SK-N-DZ (cell line): ENCODE data around the gene SRC.

Experiments
- DNase-seq: peaks from one replicate; pipeline ENCODE4 v3.0.0-alpha.2; 2015; ENCODE audit warnings: low spot score

The SRC gene

DNA sequence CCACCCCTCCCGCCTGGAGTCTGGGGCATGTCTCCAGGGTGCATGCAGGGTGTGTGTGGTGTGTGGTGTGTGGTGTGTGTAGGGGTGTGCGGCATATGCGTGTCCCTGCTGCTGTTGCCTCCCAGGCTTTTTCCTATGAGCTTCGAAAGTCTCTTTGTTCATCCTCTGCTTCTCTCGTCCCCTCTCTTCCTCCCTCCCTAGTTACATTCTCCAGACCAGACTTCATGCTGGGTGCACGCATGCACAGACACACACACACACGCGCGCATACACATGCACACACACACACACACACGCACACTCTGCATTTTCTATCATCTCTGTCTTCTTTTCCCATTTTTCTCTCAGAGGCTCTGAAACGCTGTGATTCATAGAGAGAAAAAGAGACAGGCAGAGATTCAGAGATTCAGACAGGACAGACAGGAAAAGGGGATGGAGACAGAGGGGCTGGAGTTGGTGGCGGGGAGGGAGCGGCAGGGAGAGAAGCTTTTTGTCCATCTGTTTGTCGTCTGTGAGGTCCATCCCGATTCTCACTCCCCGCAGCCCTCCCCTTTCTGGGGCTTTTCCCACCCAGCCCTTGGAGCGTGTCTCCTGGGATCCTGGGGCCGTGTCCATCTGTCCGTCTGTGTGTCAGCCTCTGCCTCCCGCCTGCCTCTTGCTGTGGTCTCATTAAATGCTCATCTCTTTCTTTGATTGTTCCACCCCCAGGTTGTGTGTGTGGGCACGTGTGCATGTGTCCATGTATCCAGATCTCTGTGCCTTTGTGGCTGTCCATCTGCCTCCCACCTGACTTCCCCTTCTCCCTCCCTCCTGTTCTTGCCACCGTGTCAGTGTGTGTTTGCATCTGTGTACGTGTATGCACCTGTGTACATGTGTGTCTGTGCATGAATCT is 62.6 kb downstream of the SRC start:
- no peak for DNase-seq

DNA sequence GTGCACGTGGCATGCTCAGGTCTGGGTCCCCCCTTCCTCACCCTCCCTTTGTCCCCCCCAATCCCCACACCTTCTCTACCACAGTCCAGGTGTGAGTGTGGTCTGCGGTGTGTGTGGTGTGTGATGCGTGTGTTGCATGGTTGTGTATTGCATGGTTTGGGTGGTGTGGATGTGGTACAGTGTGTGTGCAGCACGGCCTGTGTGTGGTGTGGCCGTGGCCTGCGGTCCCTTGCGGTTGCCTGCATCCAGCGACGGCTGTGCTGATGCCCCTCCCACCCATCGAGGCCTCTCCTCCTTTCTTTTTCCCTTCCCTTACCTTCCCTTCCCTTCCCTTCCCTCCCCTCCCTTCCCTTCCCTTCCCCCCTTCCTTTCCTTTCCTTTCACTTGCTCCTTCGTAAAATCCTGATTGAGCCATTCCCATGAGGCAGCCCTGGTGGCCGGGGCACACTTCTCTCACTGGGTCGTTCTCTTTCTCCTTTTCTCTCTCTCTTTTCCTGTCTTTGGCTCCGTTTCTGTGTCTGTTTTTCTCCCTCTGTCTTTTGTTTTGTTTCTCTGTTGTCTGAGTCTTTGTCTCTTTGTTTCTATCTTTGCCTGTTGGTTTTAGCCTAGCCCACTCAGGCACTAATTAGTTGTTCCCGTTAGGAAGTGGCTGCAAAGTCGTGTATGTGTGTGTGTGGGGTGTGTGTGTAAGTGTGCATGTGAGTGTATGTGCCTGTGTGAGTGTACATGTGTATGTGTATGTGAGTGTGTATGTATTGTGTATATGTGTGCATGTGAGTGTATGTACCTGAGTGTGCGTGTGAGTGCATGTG is 65.7 kb downstream of the SRC start:
- DNase-seq, result peak; percentile 73

DNA sequence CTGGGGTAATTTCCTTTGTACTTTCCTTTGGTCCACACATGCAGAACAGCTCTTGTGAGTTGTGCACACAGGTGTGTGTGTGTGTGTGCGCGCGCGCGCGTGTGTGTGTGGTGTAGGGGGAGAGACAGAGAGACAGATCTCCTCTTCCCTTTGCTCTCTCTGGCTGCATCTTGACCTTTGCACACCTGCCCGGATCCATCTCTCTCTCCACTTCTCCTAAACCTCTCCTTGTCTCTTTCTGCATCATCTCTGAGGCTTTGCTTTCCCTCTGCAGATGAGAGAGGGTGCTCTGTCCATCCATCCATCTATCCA is 67.0 kb downstream of the SRC start:
- no peak for DNase-seq

DNA sequence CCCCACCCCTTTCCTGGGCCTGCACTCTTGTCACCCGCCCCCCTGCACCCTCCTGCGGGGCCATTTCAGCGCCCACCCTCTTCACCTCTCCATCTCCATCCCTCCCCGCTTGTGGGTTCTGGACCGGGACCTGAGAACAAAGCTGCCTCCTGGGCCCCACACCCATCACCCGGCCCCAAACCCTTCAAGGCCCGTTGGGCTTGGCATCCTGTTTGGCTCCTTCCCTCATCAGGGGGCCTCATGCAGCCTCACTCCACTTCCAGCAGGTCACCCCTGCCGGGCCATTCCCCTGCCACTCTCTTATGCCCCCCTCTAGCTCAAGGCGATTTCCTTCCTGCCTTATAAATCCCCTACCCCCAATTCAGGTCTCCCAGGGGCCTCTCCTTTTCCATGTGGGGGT is 67.4 kb downstream of the SRC start:
- DNase-seq, result no peak

DNA sequence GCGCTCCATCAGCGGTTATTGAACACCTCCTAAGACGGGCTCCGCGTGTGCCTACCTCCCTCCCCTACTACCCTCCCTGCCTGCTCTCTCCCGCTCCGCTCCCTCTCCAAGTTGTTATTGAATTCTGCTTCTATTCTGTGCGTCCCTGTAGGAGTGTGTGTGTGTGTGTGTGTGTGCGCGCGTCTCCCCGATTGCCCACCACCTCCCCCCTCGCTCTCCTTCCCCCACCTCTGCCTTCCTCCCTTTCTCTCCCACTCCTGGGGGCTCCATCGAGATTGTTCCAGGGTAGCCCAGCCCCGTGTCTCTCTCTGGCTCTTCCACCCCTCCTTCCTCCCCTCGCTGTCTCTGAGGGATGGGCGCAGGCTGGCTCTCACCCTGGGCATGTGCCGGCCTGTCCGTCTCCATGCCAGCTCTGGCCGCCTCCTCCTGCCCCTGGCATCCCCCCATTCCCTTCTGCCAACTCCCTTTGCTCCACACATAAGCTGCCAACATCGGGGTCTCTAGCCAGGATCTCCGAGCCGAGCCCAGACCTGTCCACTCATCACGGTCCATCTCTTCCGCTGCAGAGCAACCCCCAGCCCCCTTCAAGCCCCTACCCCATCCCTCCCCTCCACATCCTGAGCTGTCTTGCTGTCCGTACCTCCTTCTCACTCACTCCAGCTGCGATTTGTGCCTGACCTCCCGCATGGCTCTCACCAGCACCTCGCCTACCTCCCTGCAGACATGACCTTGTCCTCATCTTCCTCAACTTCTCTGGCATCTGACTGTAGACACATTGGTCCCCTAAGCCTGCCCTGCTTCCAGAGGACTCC is 68.5 kb downstream of the SRC start:
- no peak for DNase-seq

DNA sequence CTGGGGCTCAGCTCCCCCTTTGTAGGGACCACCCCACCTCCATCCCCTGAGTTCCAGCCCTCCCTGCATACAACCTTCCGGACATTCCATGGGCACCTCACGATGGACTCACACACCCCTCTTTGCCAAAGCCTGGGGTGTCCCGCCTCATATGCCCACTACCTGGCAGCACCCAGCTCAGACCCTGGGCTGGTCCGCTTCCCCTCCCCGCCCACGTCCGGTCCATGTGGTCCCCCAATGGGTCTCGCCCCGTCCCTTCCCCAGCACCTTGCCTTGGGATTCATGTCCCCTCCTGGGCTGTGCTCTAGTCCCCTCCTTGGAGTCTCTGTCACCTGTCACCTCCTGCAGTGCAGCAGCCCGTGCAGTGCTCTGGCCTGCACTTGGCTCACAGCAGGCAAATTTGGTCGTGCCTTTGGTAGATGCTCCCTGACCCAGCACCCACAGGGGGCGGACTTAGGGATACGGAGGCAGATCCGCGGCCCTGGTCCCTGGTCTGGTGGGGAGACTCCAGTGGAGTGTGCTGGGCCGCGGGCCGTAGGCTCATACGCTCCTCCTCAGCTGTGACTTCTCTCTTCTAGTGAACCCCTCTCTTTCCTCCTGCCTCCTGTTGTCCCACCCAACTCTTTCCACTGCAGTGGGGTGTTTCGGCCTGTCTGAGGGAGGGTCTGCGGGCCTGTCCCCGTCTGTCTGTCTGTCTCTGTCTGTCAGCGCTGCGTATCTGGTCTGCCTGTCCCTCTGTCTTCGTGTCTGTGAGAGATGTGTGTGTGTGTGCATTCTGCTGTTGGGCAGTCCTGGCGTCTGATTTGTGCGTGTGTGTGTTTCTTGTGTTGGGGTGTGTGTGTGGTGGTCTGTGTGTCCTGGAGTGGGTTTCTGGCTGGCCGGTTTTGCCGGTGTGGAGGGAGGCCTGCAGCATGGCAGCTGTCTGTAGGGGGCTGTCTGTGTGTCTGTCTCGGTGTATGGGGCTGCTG is 69.5 kb downstream of the SRC start:
- DNase-seq, result peak; percentile 59

DNA sequence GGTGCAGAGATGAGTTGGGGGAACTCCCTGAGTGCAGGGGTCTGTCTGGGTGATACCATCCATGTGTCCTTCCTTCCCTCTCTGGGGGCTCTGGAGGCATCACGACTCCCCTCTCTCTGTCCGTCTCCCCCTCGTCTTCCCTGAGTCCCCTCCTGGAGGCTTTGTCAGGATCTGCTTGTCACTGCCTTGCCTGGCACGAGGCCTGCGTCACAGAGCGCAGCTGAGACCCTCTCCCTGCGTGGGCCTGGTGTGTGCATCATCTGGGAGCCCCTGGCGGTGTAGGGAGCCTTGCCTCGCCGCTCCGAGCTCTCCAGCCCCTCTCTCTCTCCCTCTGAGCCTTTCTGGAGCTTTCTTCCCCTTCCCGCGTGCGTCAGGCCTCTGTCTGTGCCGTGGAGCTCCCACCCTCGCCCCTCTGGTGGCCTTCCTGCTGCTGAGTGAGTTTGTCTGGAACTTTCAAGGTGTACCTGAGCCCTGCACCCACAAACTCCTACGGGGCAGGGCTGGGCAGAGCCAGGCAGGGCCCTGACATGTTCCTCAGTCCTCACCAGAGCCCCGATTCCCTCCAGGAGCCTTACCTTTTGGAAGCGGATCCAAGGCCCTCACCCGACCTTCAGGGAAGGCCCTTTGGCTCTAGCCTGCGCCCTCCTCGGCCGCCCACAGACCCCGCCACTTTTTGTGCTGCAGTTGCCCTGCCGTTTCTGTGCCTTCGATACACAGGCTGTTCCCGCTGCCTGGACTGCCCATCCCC is 70.3 kb downstream of the SRC start:
- no peak for DNase-seq

DNA sequence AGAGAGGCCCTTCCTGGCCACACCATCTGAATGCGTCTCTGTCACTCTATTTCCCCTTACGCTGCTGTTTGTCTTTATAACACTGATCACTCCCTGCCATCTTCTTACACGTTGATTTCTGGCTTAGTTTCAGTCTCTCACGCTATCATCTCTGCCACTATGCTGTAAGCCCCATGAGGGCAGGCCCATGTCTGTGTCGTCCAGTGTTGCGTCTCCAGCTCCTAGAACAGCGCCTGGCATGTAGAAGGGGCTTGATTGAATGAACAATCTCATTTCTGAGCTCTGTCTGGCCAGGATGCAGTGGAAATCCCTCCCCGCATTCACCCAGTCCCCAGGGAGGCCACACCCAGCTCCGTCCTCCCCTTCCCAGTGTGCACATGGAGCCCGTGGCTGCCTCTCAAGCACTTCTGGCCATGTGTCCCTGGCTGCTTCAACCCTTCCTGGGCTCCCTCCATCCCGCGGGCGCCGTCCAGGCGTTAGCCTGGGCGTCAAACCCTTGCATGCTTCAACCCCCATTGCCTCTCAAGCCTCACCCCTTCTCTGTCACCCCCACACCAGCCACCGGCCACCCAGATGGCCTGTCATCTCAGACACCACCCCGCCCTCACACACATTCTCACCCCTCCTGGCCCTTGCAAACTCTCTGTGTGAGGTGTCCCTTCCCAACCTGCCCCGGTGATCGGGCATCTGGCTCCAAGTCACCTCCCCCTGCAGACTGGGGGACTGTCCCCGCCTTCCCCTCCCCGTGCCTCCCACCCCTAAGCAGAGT is 71.1 kb downstream of the SRC start:
- no peak for DNase-seq

DNA sequence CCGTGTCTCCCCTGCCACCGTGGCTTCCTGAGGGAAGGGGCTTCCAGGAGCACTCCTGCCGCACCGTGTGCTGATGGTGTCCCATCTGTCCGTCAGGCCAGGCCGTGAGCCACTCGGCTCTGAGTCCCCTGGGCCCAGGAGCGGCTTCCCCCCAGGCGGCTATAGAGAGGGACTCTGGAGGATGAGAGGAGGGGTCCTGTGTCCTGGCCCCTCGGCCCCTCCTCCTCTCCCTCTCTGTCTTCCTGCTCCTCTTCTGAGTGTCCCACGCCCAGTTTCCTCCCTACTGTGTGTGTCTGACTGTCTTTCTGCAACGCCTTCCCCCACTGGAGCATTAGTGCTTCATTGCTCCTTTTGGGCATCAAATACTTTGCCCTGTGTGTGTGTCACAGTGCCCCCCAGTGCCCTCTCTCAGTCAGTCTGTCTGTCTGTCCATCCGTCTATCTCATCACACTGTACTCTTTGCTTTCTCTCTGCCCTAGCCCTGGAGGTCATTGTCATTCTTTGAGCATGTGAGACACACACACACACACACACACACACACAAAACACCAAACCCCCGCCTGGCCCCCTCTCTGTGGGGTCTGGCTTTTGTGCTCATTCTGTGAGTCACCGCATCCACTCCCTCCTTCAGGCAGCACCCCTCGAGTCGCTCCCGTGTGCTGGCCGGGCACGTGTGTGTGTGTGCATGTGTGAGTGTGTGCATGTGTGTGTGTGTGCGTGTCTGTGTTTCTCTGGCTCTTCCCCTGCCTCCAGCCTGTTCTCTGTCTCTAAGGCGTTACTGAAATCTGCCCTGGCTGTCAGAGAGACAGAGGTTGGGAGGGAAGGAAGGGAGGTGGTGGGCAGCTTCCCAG is 71.9 kb downstream of the SRC start:
- DNase-seq, result no peak

DNA sequence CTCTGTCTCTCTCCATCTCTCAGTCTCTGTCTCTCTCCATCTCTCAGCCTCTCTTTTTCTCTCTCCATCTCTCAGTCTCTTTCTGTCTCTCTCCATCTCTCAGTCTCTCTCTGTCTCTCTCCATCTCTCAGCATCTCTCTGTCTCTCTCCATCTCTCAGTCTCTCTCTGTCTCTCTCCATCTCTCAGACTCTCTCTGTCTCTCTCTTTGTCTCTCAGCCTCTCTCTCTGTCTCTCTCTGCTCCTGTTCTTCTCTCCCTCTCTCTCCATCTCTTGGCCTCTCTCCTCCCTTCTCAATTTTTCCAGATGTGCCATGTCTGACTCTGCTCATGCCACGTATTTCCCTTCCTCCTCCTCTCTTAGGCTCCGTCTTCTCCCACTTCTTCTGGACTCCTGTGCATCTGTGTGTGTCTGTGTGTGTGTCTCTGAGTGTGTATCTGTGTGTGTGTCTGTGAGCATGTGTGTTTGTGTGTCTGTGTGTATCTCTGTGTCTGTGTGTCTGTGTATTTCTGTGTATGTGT is 72.7 kb downstream of the SRC start:
- DNase-seq, result no peak

DNA sequence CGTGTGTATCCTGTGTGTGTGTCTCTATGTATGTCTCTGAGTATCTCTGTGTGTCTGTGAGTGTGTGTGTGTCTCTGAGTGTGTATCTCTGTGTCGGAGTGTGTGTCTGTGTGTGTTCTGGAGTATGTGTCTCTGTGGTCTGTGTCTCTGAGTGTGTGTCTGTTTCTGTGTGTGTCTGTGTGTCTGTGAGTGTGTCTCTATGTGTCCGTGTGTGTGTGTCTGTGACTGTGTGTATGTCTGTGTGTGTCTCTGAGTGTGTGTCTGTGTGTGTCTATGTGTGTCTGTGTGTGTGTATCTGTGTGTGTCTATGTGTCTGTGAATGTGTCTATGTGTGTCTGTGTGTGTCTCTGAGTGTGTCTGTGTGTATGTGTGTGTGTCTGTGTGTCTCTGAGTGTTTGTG is 73.4 kb downstream of the SRC start:
- DNase-seq, result no peak

DNA sequence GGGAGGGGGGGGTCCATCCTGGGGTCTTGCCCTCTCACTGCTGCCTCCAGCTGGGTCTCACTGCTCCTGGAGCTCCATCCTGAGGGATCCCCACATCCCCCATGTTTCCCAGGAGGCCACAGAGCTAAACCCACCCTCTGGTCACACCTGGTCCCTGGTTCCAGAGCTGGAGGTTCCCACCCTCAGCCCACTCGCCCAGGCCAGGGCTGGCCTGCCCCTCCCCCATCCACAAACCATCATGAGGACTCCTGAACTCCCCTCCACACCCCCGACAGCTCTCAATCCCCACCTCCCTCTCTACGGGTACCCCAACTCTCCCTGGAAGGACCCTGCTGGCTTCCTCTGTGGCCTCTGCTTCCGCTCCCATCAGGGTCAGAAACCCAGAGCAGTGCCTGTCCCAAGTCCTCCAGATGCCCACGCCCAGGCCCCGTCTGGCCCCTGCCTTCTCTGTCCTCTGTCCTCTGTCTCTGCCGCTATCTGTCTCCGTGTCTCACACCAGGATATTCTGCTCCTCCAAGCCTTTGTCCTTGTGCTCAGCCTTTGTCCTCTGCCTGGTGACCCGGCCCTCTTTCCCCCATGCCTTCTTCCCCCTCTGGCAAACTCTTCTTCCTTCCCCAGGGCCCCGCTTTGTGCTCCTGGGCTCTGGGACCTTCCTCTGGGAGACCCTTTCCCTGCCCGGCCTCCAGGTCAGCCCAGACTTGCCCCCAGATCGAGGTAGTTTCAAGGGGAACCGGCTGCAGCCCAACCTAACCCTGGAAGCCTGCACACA is 74.0 kb downstream of the SRC start:
- DNase-seq, result no peak

DNA sequence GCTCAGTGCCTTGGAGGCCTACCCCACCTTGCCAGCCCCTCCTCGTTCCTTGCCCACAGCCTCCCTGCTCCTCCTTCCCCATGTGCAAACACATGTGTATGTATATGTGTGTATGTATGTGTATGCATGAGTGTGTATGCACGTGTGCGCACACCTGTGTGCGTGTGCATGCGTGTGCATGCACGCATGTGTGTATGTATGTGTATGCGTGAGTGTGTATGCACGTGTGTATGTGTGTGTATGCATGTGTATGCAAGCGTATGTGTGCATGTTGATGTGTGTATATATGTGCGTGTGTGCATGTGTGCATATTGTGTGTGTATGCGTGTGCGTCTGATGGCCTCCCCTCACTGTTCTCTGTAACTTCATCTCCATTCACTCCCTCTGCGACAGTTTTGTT is 74.7 kb downstream of the SRC start:
- no peak for DNase-seq

DNA sequence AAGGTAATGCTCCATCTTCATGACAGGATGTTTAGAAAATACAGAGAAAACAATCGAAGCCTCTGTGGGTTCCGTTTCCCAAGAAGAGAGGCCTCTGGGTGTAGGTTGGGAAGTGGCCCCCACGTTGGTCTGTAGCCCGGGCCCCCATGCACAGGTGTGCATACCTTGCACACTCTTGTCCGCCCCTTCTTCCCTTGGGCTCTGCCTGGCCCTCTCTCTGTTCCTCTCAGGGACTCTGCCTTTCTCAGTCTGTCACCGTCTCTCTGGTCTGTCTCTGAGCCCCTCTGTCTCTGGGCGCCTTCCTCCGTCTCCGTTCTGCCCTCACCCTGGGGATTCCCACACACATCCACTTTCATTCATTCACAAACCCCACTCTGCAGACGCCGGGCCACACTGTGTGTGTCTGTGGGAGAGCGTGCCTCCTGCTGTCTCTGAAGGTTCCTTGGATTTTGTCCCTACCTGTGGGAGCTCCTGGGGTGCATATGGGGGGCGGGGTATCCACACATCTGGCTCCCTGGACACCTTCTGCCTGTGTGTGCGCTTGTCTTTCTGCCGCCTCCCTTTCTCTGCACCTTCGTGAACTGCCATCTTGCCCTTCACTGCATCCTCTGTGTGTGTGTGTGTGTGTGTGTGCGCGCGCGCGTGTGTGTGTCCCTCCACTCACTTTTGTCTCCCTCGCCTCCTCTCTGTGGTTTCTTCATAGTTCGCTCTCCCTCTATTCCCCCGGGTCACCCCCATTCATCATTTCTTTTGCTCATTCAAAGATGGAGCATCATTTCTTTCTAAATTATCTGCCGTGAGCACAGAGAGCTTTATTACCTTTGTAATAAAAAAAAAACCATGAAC is 75.3 kb downstream of the SRC start:
- no peak for DNase-seq

DNA sequence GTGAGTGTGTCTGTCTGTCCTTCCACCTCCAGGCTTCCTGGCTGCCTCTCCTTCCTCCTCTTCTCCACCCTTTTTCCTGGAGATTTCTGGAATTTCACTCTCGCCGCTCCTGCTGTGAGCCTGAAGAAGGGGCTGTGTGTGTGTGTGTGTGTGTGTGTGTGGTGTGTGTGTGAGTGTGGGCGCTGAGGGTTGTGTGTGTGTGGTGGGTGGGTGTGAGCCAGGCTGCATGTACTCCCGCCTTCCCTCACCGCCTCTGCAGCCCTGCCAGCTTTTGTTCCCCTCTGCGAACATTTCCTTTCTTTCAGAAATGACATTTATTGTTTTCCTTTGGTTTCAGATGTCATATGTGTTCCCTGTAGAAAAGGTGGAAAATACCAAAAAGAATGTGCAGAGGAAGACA is 76.0 kb downstream of the SRC start:
- no peak for DNase-seq

DNA sequence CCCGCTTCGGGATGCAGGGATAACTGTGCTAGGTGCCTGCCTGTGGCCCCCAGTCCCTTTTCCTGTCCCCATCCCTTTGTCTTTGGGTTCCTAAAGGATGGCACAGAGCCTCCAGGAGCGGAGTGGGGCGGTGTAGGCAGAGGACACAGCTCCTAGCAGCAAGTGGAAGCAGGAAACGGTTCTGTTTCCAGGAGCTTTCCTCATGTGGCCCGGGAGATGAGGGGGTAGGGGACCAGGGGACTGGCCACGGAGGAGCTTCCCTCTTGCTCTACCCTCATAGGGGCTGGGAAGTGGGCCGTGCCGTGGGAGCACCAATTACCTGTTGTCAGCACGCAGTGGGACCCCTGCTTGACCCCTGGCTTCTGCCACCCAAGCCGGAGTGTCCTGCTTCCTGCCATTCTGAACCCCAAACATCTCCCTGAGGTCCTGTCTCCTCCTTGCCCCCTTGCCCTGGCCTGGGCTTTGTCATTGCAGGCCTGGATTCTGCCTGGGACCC is 76.9 kb downstream of the SRC start:
- no peak for DNase-seq
